ENCODE results near the gene CXCR4.
"Not testable (repeated sequence)": the region's sequence is repeated elsewhere in the genome, so short reads cannot be mapped to it uniquely, and the experiment has no call there.

Gene CXCR4

GRCh38 chr2:136072621-136073020 is 45.3 kb downstream of the CXCR4 start:
- DNase-seq (ENCODE audit: low read depth) = no peak

GRCh38 chr2:136071887-136072286 is 46.1 kb downstream of the CXCR4 start:
- not testable (repeated sequence) for DNase-seq (ENCODE audit: low read depth)

- no peak for DNase-seq (ENCODE audit: low read depth)
Observed at GRCh38 chr2:136070913-136071312, 47.0 kb downstream of the CXCR4 start.

GRCh38 chr2:136069773-136070172 is 48.2 kb downstream of the CXCR4 start:
- no peak for DNase-seq (ENCODE audit: low read depth)

GRCh38 chr2:136068581-136069227 is 49.2 kb downstream of the CXCR4 start:
- DNase-seq (ENCODE audit: low read depth) = no peak

- DNase-seq (ENCODE audit: low read depth) = no peak
Observed at GRCh38 chr2:136067897-136068580, 49.9 kb downstream of the CXCR4 start.

- no peak for DNase-seq (ENCODE audit: low read depth)
Observed at GRCh38 chr2:136067459-136067858, 50.5 kb downstream of the CXCR4 start.

- DNase-seq (ENCODE audit: low read depth) = no peak
Observed at GRCh38 chr2:136065907-136066306, 52.0 kb downstream of the CXCR4 start.

GRCh38 chr2:136065384-136065783 is 52.6 kb downstream of the CXCR4 start:
- no peak for DNase-seq (ENCODE audit: low read depth)
